ENCODE data around the gene CPB1. TPM values are rescaled to one million over a fixed set of nuclear protein-coding genes. Genes with fewer than 3 reads are reported as not detected.
"Not testable (repeated sequence)": the region's sequence is repeated elsewhere in the genome, so short reads cannot be mapped to it uniquely, and the experiment has no call there.

CPB1 gene
- not detected in 2 replicates for polyA plus RNA-seq (2013)

DNA sequence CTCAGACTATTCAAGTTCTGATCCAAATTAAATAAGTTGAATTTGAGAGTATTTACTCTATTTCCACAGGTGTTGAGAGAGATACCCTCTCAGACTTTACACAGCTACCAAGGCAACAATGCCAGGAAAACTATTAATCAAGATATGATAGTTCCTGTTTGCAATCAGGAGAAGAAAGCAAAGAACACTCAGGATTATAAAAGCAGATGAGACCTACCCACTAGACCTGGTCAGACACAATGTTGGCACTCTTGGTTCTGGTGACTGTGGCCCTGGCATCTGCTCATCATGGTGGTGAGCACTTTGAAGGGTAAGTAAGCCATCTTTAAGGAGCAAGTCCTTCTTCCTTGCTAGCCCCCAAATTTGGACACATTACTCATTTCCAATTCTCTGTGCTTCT is at the start of gene CPB1:
Gene CPB1 (plus strand): TSS at position 227 of the 400 bp plus-strand sequence. CDS start 13 bp downstream, at position 240.
- Histone ChIP-seq H3K79me2 (ENCODE audit: control insufficient read depth, insufficient read depth, low read length, poor library complexity) (no peaks in the 10 kb centered on the region), H2BK12ac (ENCODE audit: low read length) (no peak within 1 kb of the TSS), H4K91ac (ENCODE audit: low read depth, low read length) (no peak within 1 kb of the TSS), H3K14ac (ENCODE audit: low read length) (no peak within 1 kb of the TSS), H3K4me1 (ENCODE audit: control insufficient read depth in 1 of 2, insufficient read depth in 2 of 2, low read length in 2 of 2) (no peaks in the 10 kb centered on the region), H3K27ac (ENCODE audit: low read depth, low read length) (no peak within 1 kb of the TSS), H3K18ac (ENCODE audit: low read length) (no peak within 1 kb of the TSS), H3K79me1 (ENCODE audit: low read length) (no peaks in the 10 kb centered on the region), H4K8ac (ENCODE audit: low read depth, low read length) (no peak within 1 kb of the TSS), H3K36me3 (ENCODE audit: control insufficient read depth in 1 of 2, insufficient read depth in 2 of 2, low read length in 2 of 2) (no peaks in the 10 kb centered on the region), H3K27me3 (ENCODE audit: insufficient read depth, low read length) (no peaks in the 10 kb centered on the region), H2AK5ac (ENCODE audit: low read length) (no peak within 1 kb of the TSS), H3K9ac (ENCODE audit: low read length) (no peak within 1 kb of the TSS), H3K23ac (ENCODE audit: low read length) (no peak within 1 kb of the TSS), H3K4me2 (ENCODE audit: low read length) (no peak within 1 kb of the TSS), H3K4me3 (ENCODE audit: low read depth, low read length) (no peak within 1 kb of the TSS), H3K9me3 (ENCODE audit: insufficient read depth, low read depth, low read length) (no peaks in the 10 kb centered on the region), H2BK120ac (ENCODE audit: insufficient read depth, low read length, poor library complexity) (no peak within 1 kb of the TSS), H2AFZ (ENCODE audit: insufficient read depth, low read length, poor library complexity) (no peak within 1 kb of the TSS), H2BK5ac (ENCODE audit: low read depth, low read length, poor library complexity) (no peak within 1 kb of the TSS), H4K12ac (ENCODE audit: low read depth, low read length) (no peak within 1 kb of the TSS), H3K4ac (ENCODE audit: low read depth, low read length) (no peak within 1 kb of the TSS)
- no peak for DNase-seq

DNA sequence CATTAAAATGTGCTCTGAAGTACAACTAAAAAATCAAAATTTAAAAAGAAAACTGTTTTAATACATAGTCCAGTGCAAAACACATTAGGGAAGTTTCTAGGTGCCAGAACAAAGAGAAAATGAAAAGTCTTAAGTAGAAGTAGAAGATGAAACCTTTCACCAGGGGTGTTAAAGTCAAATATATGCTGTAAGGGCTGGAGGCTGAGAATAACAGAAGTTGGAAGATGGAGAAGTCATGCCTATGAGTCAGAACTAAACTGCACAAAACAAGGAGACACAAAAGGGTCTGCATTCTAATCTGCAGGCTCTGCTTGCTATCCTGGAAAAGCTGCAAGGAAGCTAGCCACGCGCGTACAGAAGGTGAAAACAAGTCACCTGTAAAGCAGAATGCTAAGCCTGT is 48.7 kb upstream of the CPB1 start:
- H3K79me1 ChIP-seq (ENCODE audit: low read length), result no peaks in the 10 kb centered on the region
- no peak overlapping the region for H2BK12ac ChIP-seq (ENCODE audit: low read length)
- DNase-seq, result no peak
- H3K79me2 ChIP-seq (ENCODE audit: control insufficient read depth, insufficient read depth, low read length, poor library complexity), result no peaks in the 10 kb centered on the region
- no peaks in the 10 kb centered on the region for H3K27me3 ChIP-seq (ENCODE audit: insufficient read depth, low read length)
- no peaks in the 10 kb centered on the region for H3K36me3 ChIP-seq (ENCODE audit: control insufficient read depth in 1 of 2, insufficient read depth in 2 of 2, low read length in 2 of 2)
- no CpG with 5 or more reads among the region's 3 CpGs for WGBS (ENCODE audit: extremely low coverage, insufficient coverage, insufficient read length)
- no peak overlapping the region for H2AK5ac ChIP-seq (ENCODE audit: low read length)
- H3K4ac ChIP-seq (ENCODE audit: low read depth, low read length), result no peak overlapping the region
- no peak overlapping the region for H2AFZ ChIP-seq (ENCODE audit: insufficient read depth, low read length, poor library complexity)
- H2BK120ac ChIP-seq (ENCODE audit: insufficient read depth, low read length, poor library complexity), result no peak overlapping the region
- no peak overlapping the region for H3K14ac ChIP-seq (ENCODE audit: low read length)
- no peak overlapping the region for H3K9ac ChIP-seq (ENCODE audit: low read length)
- no peaks in the 10 kb centered on the region for H3K4me1 ChIP-seq (ENCODE audit: control insufficient read depth in 1 of 2, insufficient read depth in 2 of 2, low read length in 2 of 2)
- H3K27ac ChIP-seq (ENCODE audit: low read depth, low read length), result no peak overlapping the region
- H3K4me3 ChIP-seq (ENCODE audit: low read depth, low read length), result no peak overlapping the region
- H3K4me2 ChIP-seq (ENCODE audit: low read length), result no peak overlapping the region
- H4K91ac ChIP-seq (ENCODE audit: low read depth, low read length), result no peak overlapping the region
- no peak overlapping the region for H3K23ac ChIP-seq (ENCODE audit: low read length)
- H3K18ac ChIP-seq (ENCODE audit: low read length), result no peak overlapping the region
- no peak overlapping the region for H4K12ac ChIP-seq (ENCODE audit: low read depth, low read length)
- no peaks in the 10 kb centered on the region for H3K9me3 ChIP-seq (ENCODE audit: insufficient read depth, low read depth, low read length)
- H2BK5ac ChIP-seq (ENCODE audit: low read depth, low read length, poor library complexity), result no peak overlapping the region
- no peak overlapping the region for H4K8ac ChIP-seq (ENCODE audit: low read depth, low read length)

DNA sequence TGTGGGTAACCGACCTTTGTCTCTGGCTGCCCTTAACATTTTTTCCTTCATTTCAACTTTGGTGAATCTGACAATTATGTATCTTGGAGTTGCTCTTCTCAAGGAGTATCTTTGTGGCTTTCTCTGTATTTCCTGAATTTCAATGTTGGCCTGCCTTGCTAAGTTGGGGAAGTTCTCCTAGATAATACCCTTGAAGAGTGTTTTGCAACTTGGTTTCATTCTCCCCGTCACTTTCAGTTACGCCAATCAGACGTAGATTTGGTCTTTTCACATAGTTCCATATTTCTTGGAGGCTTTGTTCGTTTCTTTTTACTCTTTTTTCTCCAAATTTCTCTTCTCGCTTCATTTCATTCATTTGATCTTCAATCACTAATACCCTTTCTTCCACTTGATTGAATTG is 42.6 kb upstream of the CPB1 start:
- H3K4ac ChIP-seq (ENCODE audit: low read depth, low read length); H3K79me2 ChIP-seq (ENCODE audit: control insufficient read depth, insufficient read depth, low read length, poor library complexity); H3K18ac ChIP-seq (ENCODE audit: low read length); H3K36me3 ChIP-seq (ENCODE audit: control insufficient read depth in 1 of 2, insufficient read depth in 2 of 2, low read length in 2 of 2); H2BK120ac ChIP-seq (ENCODE audit: insufficient read depth, low read length, poor library complexity); H4K91ac ChIP-seq (ENCODE audit: low read depth, low read length); H3K9me3 ChIP-seq (ENCODE audit: insufficient read depth, low read depth, low read length); H3K4me2 ChIP-seq (ENCODE audit: low read length); H3K9ac ChIP-seq (ENCODE audit: low read length); H3K14ac ChIP-seq (ENCODE audit: low read length); H3K23ac ChIP-seq (ENCODE audit: low read length); H3K79me1 ChIP-seq (ENCODE audit: low read length); H2BK5ac ChIP-seq (ENCODE audit: low read depth, low read length, poor library complexity); H2AFZ ChIP-seq (ENCODE audit: insufficient read depth, low read length, poor library complexity); H3K27me3 ChIP-seq (ENCODE audit: insufficient read depth, low read length); H3K4me1 ChIP-seq (ENCODE audit: control insufficient read depth in 1 of 2, insufficient read depth in 2 of 2, low read length in 2 of 2); H2BK12ac ChIP-seq (ENCODE audit: low read length); H4K12ac ChIP-seq (ENCODE audit: low read depth, low read length); H4K8ac ChIP-seq (ENCODE audit: low read depth, low read length); DNase-seq; H3K27ac ChIP-seq (ENCODE audit: low read depth, low read length); H2AK5ac ChIP-seq (ENCODE audit: low read length); H3K4me3 ChIP-seq (ENCODE audit: low read depth, low read length): not testable (repeated sequence)
- no CpG with 5 or more reads among the region's 6 CpGs for WGBS (ENCODE audit: extremely low coverage, insufficient coverage, insufficient read length)

DNA sequence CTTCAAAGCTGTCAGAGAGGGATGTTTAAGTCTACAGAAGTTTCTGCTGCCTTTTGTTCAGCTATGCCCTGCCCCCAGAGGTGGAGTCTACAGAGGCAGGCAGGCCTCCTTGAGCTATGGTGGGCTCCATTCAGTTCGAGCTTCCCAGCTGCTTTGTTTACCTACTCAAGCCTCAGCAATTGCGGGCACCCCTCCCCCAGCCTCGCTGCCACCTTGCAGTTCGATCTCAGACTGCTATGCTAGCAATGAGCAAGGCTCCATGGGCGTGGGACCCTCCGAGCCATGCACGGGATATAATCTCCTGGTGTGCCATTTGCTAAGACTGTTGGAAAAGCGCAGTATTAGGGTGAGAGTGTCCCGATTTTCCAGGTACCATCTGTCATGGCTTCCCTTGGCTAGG is 41.5 kb upstream of the CPB1 start:
- H3K9ac ChIP-seq (ENCODE audit: low read length); H2AFZ ChIP-seq (ENCODE audit: insufficient read depth, low read length, poor library complexity); H3K4me3 ChIP-seq (ENCODE audit: low read depth, low read length); H3K79me1 ChIP-seq (ENCODE audit: low read length); H3K27me3 ChIP-seq (ENCODE audit: insufficient read depth, low read length); H3K4me1 ChIP-seq (ENCODE audit: control insufficient read depth in 1 of 2, insufficient read depth in 2 of 2, low read length in 2 of 2); H3K23ac ChIP-seq (ENCODE audit: low read length); H3K4me2 ChIP-seq (ENCODE audit: low read length); H3K27ac ChIP-seq (ENCODE audit: low read depth, low read length); H4K8ac ChIP-seq (ENCODE audit: low read depth, low read length); H3K36me3 ChIP-seq (ENCODE audit: control insufficient read depth in 1 of 2, insufficient read depth in 2 of 2, low read length in 2 of 2); H3K14ac ChIP-seq (ENCODE audit: low read length); H3K9me3 ChIP-seq (ENCODE audit: insufficient read depth, low read depth, low read length); H3K79me2 ChIP-seq (ENCODE audit: control insufficient read depth, insufficient read depth, low read length, poor library complexity); H2BK12ac ChIP-seq (ENCODE audit: low read length); H4K12ac ChIP-seq (ENCODE audit: low read depth, low read length); H2BK5ac ChIP-seq (ENCODE audit: low read depth, low read length, poor library complexity); H4K91ac ChIP-seq (ENCODE audit: low read depth, low read length); H2AK5ac ChIP-seq (ENCODE audit: low read length); H3K18ac ChIP-seq (ENCODE audit: low read length); H3K4ac ChIP-seq (ENCODE audit: low read depth, low read length); DNase-seq; H2BK120ac ChIP-seq (ENCODE audit: insufficient read depth, low read length, poor library complexity): not testable (repeated sequence)
- no CpG with 5 or more reads among the region's 9 CpGs for WGBS (ENCODE audit: extremely low coverage, insufficient coverage, insufficient read length)
